AG04450 (cell line): ENCODE results near the gene DEK. TPM values are rescaled to one million over a fixed set of nuclear protein-coding genes. Genes with fewer than 3 reads are reported as not detected.

Experiments
- CTCF ChIA-PET: fragments of 300-600, 350-600 bp; formaldehyde crosslinking; extraction: SDS; loops from one replicate; lab custom pipeline; 2022; ENCODE audit warnings: antibody characterized with exemption, inconsistent platforms; lab: Charles Lee
- POLR2A ChIA-PET: fragments of 350-600 bp; formaldehyde crosslinking; extraction: SDS; loops from one replicate; lab custom pipeline; 2021; ENCODE audit warnings: antibody characterized with exemption, inconsistent platforms; lab: Yijun Ruan, JAX
- DNase-seq: peaks from one replicate; pipeline ENCODE4 v3.0.0-alpha.2; 2011; ENCODE audit warnings: low read depth, low spot score
- H3K27ac ChIP-seq: one replicate; pipeline ENCODE4 v1.5.1; 2012; ENCODE audit warnings: low read depth, low read length, control low read depth
- H3K27me3 ChIP-seq: one replicate; pipeline ENCODE4 v1.6.0; 2012; ENCODE audit warnings: low read length; ENCODE audit not compliant: control insufficient read depth, insufficient read depth
- H3K4me3 ChIP-seq: 2 replicates; pipeline ENCODE4 v1.5.1; 2011; ENCODE audit warnings: mild to moderate bottlenecking, low read depth, low read length, control low read depth
- H3K9me3 ChIP-seq: 2 replicates; pipeline ENCODE4 v1.5.1; 2012; ENCODE audit warnings: low read length; ENCODE audit not compliant: control insufficient read depth, insufficient read depth
- polyA plus RNA-seq: library from polyadenylated mRNA; depleted of rRNA; stranded (reverse); fragments of >200 nt; gene quantifications from 2 replicates; pipeline ENCODE4 v1.2.3, GENCODE V29; 2011
- TF ChIP-seq, protein P1 (sequence below): IDR thresholded peaks from 2 replicates; pipeline ENCODE4 v1.5.1; 2011; ENCODE audit warnings: low read depth, low read length, control low read depth, inconsistent platforms

Gene DEK
- polyA plus RNA-seq, 1 experiment, result 68.1 TPM

DNA sequence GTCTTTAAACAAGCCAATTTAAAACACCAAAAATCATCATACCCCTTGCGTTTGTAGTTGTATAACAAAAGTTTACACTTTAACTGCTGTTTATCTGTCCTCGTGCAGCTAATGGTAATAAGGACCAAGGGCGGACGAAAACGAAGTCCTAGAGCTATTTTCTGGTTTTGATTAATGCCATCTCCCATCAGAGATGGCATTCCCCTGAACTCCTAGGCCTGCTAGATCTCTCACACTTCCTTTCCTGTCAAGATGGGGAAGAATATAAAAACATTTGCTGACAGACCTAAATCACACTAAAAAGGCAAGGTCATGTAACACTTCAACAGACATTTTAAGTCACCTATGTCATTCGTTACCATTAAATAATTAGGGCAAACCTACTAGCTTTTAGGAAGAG, 9.5 kb downstream of the DEK start:
- ChIA-PET POLR2A (no interaction called here), CTCF (interaction anchor here (0.6 to 1.7 kb wide), 3 partner anchors 26 to 553 kb away, joined by 3 to 5 read pairs (median 3); no protein-coding TSS in a partner anchor)
- DNase-seq, result no peak
- no peak overlapping the region for H3K27ac ChIP-seq
- TF ChIP-seq, protein P1, sequence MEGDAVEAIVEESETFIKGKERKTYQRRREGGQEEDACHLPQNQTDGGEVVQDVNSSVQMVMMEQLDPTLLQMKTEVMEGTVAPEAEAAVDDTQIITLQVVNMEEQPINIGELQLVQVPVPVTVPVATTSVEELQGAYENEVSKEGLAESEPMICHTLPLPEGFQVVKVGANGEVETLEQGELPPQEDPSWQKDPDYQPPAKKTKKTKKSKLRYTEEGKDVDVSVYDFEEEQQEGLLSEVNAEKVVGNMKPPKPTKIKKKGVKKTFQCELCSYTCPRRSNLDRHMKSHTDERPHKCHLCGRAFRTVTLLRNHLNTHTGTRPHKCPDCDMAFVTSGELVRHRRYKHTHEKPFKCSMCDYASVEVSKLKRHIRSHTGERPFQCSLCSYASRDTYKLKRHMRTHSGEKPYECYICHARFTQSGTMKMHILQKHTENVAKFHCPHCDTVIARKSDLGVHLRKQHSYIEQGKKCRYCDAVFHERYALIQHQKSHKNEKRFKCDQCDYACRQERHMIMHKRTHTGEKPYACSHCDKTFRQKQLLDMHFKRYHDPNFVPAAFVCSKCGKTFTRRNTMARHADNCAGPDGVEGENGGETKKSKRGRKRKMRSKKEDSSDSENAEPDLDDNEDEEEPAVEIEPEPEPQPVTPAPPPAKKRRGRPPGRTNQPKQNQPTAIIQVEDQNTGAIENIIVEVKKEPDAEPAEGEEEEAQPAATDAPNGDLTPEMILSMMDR, result no peak
- no peaks in the 10 kb centered on the region for H3K9me3 ChIP-seq
- no peak overlapping the region for H3K4me3 ChIP-seq
- H3K27me3 ChIP-seq, result no peaks in the 10 kb centered on the region

DNA sequence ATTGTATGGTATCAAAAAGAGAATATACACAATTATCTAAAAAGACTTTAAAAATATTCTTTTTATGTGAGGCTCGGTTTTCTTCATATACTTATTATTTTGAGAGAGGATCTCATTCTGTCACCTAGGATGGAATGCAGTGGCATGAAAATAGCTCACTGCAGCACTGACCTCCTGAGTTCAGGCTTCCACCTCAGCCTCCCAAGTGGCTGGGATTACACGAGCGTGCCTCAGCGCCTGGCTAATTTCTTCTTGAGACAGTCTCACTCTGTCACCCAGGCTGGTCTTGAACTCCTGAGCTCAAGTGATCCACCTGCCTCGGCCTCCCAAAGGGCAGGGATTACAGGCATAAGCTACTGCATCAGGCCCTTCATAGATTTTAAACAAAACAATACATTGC, 10.7 kb downstream of the DEK start:
- POLR2A ChIA-PET, result no interaction called here
- CTCF ChIA-PET, result interaction anchor here (0.9 to 1.7 kb wide), 4 partner anchors 12 to 250 kb away, joined by 3 to 6 read pairs (median 4); no protein-coding TSS in a partner anchor
- Histone ChIP-seq H3K27ac (no peak overlapping the region), H3K9me3 (no peaks in the 10 kb centered on the region), H3K4me3 (no peak overlapping the region), H3K27me3 (no peaks in the 10 kb centered on the region)
- TF ChIP-seq, protein P1, result no peak
- no peak for DNase-seq

DNA sequence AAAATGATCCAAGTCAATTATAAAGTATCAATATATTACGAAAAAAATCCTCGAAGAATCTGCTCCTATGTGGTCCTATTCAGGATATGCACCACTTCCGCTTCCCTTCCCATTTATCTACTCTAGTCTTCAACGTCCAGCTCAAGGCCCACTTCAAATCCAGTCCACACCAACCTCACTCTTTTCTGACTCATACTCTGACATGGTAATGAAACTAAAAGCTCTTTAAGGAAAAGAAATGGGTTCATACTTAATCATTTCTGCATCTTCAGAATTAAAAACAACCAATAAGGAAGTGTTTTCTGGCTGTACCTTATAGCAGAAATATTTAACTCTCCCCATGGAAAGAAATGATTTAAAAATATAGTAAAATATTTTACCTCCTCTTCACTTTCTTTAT, 15.1 kb downstream of the DEK start:
- Histone ChIP-seq H3K9me3 (no peaks in the 10 kb centered on the region), H3K27ac (no peak overlapping the region), H3K27me3 (no peaks in the 10 kb centered on the region), H3K4me3 (no peak overlapping the region)
- DNase-seq, result no peak
- ChIA-PET POLR2A (no interaction called here), CTCF (no interaction called here)
- TF ChIP-seq, protein P1, result no peak

DNA sequence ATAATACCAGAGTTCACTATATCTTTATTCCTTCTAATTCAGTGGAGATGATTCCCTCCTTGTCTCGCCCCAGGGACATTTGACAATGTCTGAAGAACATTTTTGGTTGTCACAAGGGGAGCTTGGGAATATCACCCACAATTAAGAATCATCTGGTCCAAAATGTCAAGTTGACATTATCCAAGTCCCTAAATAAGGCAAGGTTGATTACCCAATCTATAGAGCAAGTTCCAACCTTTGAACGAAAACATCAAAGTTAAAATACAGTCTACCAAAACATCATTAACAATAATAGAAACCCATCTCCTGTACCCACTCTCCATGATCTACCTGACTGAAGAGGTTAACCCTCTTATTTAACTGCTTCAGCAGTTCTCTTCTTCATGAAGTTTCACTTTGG, 15.6 kb downstream of the DEK start:
- ChIA-PET POLR2A (no interaction called here), CTCF (no interaction called here)
- Histone ChIP-seq H3K4me3 (no peak overlapping the region), H3K9me3 (no peaks in the 10 kb centered on the region), H3K27me3 (no peaks in the 10 kb centered on the region), H3K27ac (no peak overlapping the region)
- TF ChIP-seq, protein P1, result no peak
- no peak for DNase-seq

DNA sequence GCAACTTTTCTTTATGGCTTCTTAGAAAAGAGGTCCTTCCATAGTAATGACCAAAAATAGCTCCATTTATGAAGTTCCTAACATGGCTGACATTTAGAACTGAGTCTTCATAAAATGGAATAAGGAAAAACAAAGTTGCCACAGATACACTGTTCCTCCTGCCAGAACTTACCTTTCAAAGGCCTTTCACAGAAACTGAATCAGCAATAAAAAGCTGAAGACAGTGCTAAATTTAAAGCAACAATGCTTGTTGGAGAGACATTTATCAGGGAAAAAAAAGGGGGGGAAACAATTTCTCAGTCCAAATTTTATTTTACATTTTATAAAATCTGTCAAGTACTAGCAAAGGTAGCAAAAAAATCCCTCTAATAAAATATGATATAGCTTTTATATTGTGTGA, 17.3 kb downstream of the DEK start:
- TF ChIP-seq, protein P1, result no peak
- no peak overlapping the region for H3K4me3 ChIP-seq
- no peak overlapping the region for H3K27ac ChIP-seq
- ChIA-PET POLR2A (no interaction called here), CTCF (no interaction called here)
- no peak for DNase-seq
- H3K27me3 ChIP-seq, result no peaks in the 10 kb centered on the region
- no peaks in the 10 kb centered on the region for H3K9me3 ChIP-seq
